Measurements from ENCODE around the gene NTNG1.

GRCh38 chr1:107141491-107142126, 770 bp downstream of the NTNG1 start:
- TF ChIP-seq POLR2A (IDR thresholded peaks at IDR 0.05; ENCODE audit: low read length), result no peak
- no peak for TF ChIP-seq GATA1 (IDR thresholded peaks at IDR 0.05; ENCODE audit: low read depth, low read length)

Data from erythroblast (primary cell).